Activated naive CD8-positive, alpha-beta T cell treated with anti-CD3 and anti-CD28 coated beads, Interleukin-2, amount 50 U/mL, for 24 hours (primary cell): ENCODE measurements around the gene SLC46A1.

ENCODE experiments used
- ATAC-seq: fragments of 150-1000 bp; cut with Tn5 transposase; one replicate; pipeline ENCODE4 v1.10.0; 2021
- DNase-seq: peaks from one replicate; pipeline ENCODE4 v3.0.0; 2021
- H3K27ac Mint-ChIP-seq: one replicate; pipeline ENCODE4 v1.8.0; 2021; ENCODE audit warnings: mild to moderate bottlenecking, mixed read lengths
- H3K27me3 Mint-ChIP-seq: one replicate; pipeline ENCODE4 v1.8.0; 2021; ENCODE audit warnings: mixed read lengths
- H3K36me3 Mint-ChIP-seq: one replicate; pipeline ENCODE4 v1.8.0; 2021; ENCODE audit warnings: low read depth, mixed read lengths
- H3K4me1 Mint-ChIP-seq: one replicate; pipeline ENCODE4 v1.8.0; 2021; ENCODE audit warnings: mixed read lengths
- H3K4me3 Mint-ChIP-seq: one replicate; pipeline ENCODE4 v1.8.0; 2021; ENCODE audit warnings: mild to moderate bottlenecking, moderate library complexity, mixed read lengths
- H3K9me3 Mint-ChIP-seq: one replicate; pipeline ENCODE4 v1.8.0; 2021; ENCODE audit warnings: mixed read lengths

The SLC46A1 gene

DNA sequence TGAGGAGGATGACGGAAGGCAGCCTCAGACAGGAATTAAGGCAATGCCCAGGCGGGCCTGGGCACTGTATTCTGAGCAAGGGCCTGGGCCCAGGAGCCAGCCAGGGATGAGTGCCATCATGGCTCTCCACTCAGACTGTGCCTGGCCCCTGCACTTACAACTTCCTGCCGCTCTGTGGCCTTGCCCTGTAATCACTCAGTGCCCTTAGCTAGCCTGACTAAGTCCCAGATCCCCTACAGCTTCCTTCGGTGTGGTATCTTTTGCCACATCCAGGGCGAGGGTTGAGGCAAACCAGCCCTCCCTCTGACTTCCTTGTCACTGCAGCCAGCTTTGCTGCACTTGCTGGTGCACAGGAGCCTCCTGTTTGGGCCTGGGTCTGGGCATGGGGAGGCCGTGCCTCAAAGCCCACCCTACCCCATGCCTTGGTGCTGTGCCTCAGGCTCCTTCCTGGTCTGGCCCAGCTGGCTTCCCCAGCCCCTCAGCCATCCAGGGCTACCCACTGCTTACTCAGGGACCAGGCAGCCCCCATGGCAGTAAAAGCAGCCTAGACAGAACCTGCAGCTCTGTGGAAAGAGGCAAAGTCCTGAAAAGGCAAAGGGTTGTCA is 9.3 kb downstream of the SLC46A1 start:
- H3K4me3 Mint-ChIP-seq = no peak overlapping the region
- H3K36me3 Mint-ChIP-seq = peaks cover 9% of the 10 kb centered on the region
- H3K27me3 Mint-ChIP-seq = no peaks in the 10 kb centered on the region
- peaks cover 2% of the 10 kb centered on the region for H3K4me1 Mint-ChIP-seq
- H3K27ac Mint-ChIP-seq = no peak overlapping the region
- DNase-seq (no peak), ATAC-seq (no peak)
- H3K9me3 Mint-ChIP-seq = no peaks in the 10 kb centered on the region

GRCh38 chr17:28395968-28396367 is 10.0 kb downstream of the SLC46A1 start:
- DNase-seq (no peak), ATAC-seq (no peak)
- Mint-ChIP-seq H3K4me1 (no peaks in the 10 kb centered on the region), H3K36me3 (peaks cover 15% of the 10 kb centered on the region), H3K27ac (no peak overlapping the region), H3K4me3 (no peak overlapping the region), H3K9me3 (no peaks in the 10 kb centered on the region), H3K27me3 (no peaks in the 10 kb centered on the region)

DNA sequence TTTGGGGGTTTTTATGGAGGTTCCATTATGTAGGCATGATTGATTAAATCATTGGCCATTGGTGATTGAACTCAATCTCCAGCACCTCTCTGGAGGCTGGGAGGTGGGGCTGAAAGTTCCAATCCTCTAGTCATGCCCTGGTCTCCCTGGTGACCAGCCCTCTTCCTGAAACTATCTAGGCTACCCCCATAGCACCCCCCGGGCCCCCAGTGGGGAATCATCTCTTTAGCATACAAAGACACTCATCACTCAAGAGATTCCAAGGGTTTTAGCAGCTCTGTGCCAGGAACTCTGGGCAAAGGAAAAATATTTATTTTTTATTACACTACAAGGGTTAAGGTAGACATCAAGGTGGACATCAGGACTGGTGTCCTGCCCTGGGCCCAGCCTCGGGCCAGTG is 10.6 kb downstream of the SLC46A1 start:
- Mint-ChIP-seq H3K27me3 (no peaks in the 10 kb centered on the region), H3K27ac (no peak overlapping the region), H3K9me3 (no peaks in the 10 kb centered on the region), H3K36me3 (peaks cover 17% of the 10 kb centered on the region), H3K4me3 (no peak overlapping the region), H3K4me1 (no peaks in the 10 kb centered on the region)
- ATAC-seq (no peak), DNase-seq (no peak)

DNA sequence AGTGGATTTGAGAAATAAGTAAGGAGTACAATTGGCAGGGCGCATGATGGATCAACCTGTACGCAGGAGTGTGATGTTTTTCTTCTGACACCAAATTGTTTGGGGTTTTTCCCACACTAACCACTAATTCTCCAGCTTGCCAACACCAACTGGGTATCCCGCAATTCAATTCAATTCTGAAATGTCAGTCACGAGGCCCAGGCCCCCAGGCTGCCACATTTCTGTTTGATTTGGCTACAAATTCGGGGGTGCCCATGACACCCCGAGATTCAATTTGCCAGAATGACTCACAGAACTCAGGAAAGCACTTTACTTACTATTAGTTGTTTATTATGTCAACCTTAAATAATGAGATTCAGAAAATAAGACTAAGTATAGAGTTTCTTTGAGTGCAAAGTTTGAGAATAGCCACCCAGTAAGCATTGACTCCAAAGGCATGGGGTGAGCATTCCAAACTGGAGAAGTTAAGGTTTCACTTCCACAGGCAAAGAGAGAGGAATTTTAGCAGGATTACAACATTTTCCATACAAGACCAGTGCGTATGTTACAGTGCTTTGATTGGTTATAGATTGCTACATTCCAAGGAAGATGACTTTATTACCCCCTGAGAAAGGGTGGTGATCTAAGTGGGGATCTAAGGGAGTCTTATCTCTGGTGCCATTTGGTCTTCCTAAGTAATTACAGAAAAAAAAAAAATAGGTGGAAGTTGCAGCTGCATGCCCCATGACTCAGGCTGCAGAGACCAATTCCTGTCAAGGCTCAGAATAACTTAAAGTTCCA is 11.5 kb downstream of the SLC46A1 start:
- no peak overlapping the region for H3K4me3 Mint-ChIP-seq
- no peak for DNase-seq
- H3K9me3 Mint-ChIP-seq = no peaks in the 10 kb centered on the region
- peaks cover 23% of the 10 kb centered on the region for H3K36me3 Mint-ChIP-seq
- H3K27ac Mint-ChIP-seq = no peak overlapping the region
- ATAC-seq = no peak
- no peaks in the 10 kb centered on the region for H3K27me3 Mint-ChIP-seq
- no peaks in the 10 kb centered on the region for H3K4me1 Mint-ChIP-seq

GRCh38 chr17:28392491-28392890 is 13.5 kb downstream of the SLC46A1 start:
- Mint-ChIP-seq H3K27ac (no peak overlapping the region), H3K4me3 (no peak overlapping the region), H3K27me3 (no peaks in the 10 kb centered on the region), H3K36me3 (peaks cover 31% of the 10 kb centered on the region), H3K4me1 (no peaks in the 10 kb centered on the region), H3K9me3 (no peaks in the 10 kb centered on the region)
- ATAC-seq = no peak
- DNase-seq = no peak

DNA sequence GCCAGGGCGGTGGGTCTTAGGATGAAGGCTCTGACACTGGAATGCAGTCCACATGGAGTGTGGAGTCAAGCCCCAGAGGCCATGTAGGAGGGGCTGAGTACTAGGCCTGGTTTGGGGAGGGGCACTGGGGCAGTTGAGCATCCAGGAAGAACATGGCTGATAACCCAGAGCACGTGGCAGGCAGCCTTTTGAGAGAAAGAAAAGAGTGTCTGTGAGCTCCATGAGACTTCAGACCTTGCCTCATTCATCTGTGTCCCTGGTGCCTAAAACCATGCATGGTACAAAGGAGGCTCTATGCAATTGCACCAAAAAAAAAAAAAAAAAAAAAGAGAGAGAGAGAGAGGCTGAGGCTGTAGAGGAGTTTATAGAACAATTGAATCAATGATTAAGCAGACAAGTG is 14.6 kb downstream of the SLC46A1 start:
- no peak for DNase-seq
- ATAC-seq = no peak
- Mint-ChIP-seq H3K27me3 (no peaks in the 10 kb centered on the region), H3K4me3 (no peak overlapping the region), H3K9me3 (no peaks in the 10 kb centered on the region), H3K27ac (no peak overlapping the region), H3K4me1 (no peaks in the 10 kb centered on the region), H3K36me3 (peaks cover 34% of the 10 kb centered on the region)

- DNase-seq (no peak), ATAC-seq (no peak)
- H3K27ac Mint-ChIP-seq = no peak overlapping the region
- peaks cover 34% of the 10 kb centered on the region for H3K36me3 Mint-ChIP-seq
- no peaks in the 10 kb centered on the region for H3K9me3 Mint-ChIP-seq
- H3K4me3 Mint-ChIP-seq = no peak overlapping the region
- no peaks in the 10 kb centered on the region for H3K27me3 Mint-ChIP-seq
- peaks cover 4% of the 10 kb centered on the region for H3K4me1 Mint-ChIP-seq
Measured at GRCh38 chr17:28390984-28391383, 15.0 kb downstream of the SLC46A1 start.

DNA sequence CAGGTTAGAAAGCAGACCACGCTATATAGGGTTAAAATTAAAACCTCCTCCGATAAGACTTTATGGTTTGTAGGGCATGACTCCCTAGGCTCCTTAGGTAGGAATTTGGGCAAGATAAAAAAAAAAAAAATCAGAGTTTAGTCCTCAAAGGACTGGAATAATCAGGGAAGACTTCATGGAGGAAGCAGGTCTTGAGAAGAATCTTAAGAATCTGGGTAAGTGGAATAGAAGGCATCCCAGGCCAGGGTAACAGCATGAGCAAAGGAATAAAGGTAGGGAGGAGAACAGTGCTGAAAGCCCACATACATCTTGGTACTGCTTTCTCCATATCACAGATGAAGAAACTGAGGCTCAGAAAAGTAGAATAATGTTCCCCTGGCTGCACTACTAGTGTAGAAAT is 15.4 kb downstream of the SLC46A1 start:
- no peak overlapping the region for H3K27ac Mint-ChIP-seq
- H3K9me3 Mint-ChIP-seq = no peaks in the 10 kb centered on the region
- no peak overlapping the region for H3K4me3 Mint-ChIP-seq
- H3K27me3 Mint-ChIP-seq = no peaks in the 10 kb centered on the region
- H3K36me3 Mint-ChIP-seq = peaks cover 34% of the 10 kb centered on the region
- peaks cover 7% of the 10 kb centered on the region for H3K4me1 Mint-ChIP-seq
- no peak for DNase-seq
- ATAC-seq = no peak

GRCh38 chr17:28390141-28390540 is 15.9 kb downstream of the SLC46A1 start:
- Mint-ChIP-seq H3K36me3 (peaks cover 35% of the 10 kb centered on the region), H3K4me3 (no peak overlapping the region), H3K27ac (no peak overlapping the region), H3K9me3 (no peaks in the 10 kb centered on the region), H3K27me3 (no peaks in the 10 kb centered on the region), H3K4me1 (peaks cover 10% of the 10 kb centered on the region)
- ATAC-seq (no peak), DNase-seq (no peak)

DNA sequence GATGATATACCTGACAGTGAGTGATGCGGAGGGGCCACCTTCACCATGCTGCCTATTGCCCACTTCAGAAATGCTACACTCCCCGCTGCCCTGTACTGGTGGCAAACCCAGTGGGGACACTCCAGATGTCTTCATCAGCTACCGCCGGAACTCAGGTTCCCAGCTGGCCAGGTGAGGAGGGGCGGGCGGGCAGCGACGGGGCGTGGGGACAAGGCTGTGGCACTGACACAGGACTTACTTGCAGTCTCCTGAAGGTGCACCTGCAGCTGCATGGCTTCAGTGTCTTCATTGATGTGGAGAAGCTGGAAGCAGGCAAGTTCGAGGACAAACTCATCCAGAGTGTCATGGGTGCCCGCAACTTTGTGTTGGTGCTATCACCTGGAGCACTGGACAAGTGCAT is 17.9 kb downstream of the SLC46A1 start:
- DNase-seq (no peak), ATAC-seq (no peak)
- Mint-ChIP-seq H3K36me3 (peaks cover 31% of the 10 kb centered on the region), H3K4me1 (peaks cover 21% of the 10 kb centered on the region), H3K4me3 (no peak overlapping the region), H3K27me3 (peaks cover 2% of the 10 kb centered on the region), H3K9me3 (no peaks in the 10 kb centered on the region), H3K27ac (no peak overlapping the region)

GRCh38 chr17:28386391-28386790 is 19.6 kb downstream of the SLC46A1 start:
- Mint-ChIP-seq H3K27ac (no peak overlapping the region), H3K4me3 (no peak overlapping the region), H3K4me1 (peaks cover 23% of the 10 kb centered on the region), H3K27me3 (peaks cover 2% of the 10 kb centered on the region), H3K9me3 (no peaks in the 10 kb centered on the region), H3K36me3 (peaks cover 27% of the 10 kb centered on the region)
- DNase-seq (no peak), ATAC-seq (no peak)

GRCh38 chr17:28385406-28385805 is 20.6 kb downstream of the SLC46A1 start:
- peak; percentile 31 for DNase-seq
- Mint-ChIP-seq H3K36me3 (peaks cover 24% of the 10 kb centered on the region), H3K27ac (no peak overlapping the region), H3K4me1 (peaks cover 25% of the 10 kb centered on the region), H3K27me3 (peaks cover 2% of the 10 kb centered on the region), H3K4me3 (peak overlapping the region; percentile 85), H3K9me3 (no peaks in the 10 kb centered on the region)
- peak; percentile 42 for ATAC-seq

GRCh38 chr17:28385037-28385400 is 21.0 kb downstream of the SLC46A1 start:
- Mint-ChIP-seq H3K27ac (no peak overlapping the region), H3K4me1 (peaks cover 25% of the 10 kb centered on the region)
- ATAC-seq = peak; percentile 29

DNA sequence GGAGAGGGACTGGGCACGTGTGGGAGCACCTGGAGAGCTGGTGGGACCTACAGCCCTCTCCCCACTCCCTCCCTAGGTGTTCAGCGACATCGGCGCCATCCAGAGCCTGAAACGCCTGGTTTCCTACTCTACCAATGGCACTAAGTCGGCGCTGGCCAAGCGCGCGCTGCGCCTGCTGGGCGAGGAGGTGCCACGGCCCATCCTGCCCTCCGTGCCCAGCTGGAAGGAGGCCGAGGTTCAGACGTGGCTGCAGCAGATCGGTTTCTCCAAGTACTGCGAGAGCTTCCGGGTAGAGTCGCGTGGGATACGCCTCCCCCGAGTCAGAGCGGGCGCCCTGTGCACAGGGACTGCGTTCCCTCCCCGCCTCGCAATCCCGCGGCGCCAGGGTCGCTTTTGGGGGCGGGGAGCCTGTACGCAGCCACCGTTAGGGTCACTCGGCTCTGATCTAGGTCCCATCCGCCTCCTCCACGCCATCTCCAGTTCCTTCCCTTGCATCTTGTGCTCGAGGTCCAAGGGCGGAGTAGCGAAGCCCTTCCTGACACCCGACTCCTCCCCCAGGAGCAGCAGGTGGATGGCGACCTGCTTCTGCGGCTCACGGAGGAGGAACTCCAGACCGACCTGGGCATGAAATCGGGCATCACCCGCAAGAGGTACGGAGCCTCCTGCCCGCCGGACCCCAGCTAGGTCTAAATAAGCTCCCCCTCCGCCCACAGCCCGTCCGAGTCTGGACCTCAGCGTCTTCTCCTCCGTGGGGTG is 21.6 kb downstream of the SLC46A1 start:
- Mint-ChIP-seq H3K36me3 (peaks cover 22% of the 10 kb centered on the region), H3K4me3 (peak overlapping the region; percentile 85), H3K9me3 (no peaks in the 10 kb centered on the region), H3K27ac (peak overlapping the region; percentile 39), H3K4me1 (peaks cover 25% of the 10 kb centered on the region), H3K27me3 (peaks cover 2% of the 10 kb centered on the region)
- DNase-seq (peak; percentile 71), ATAC-seq (peak; percentile 88)

More at GRCh38 chr17:28385037-28385400, 21.0 kb downstream of the SLC46A1 start:
- H3K9me3 Mint-ChIP-seq = no peaks in the 10 kb centered on the region
- H3K4me3 Mint-ChIP-seq = peak overlapping the region; percentile 85
- no peak for DNase-seq
- peaks cover 2% of the 10 kb centered on the region for H3K27me3 Mint-ChIP-seq
- H3K36me3 Mint-ChIP-seq = peaks cover 23% of the 10 kb centered on the region
